Measurements from ENCODE around the gene LYPD8. TPM values are rescaled to one million over a fixed set of nuclear protein-coding genes. Genes with fewer than 3 reads are reported as not detected.

The LYPD8 gene
- total and polyA plus RNA-seq, 9 of the 15 experiments (the other 6 are each of a cell fraction or from before 2014, with no cell fraction given): 0.50 to 2.1 (median 1.3) TPM

- TF ChIP-seq PBX2 (CRISPR knock-in tag; IDR thresholded peaks at IDR 0.05; ENCODE audit: low read depth) (no peak), PBX2 (tag; conservative IDR thresholded peaks at IDR 0.05; ENCODE audit: low read depth) (no peak), STAT6 (CRISPR knock-in tag; IDR thresholded peaks at IDR 0.05) (no peak), ETS2 (tag; IDR thresholded peaks at IDR 0.05; ENCODE audit: borderline replicate concordance, poor library complexity, severe bottlenecking) (no peak), ATF2 (CRISPR knock-in tag; IDR thresholded peaks at IDR 0.05) (peak; percentile 26; the same call in 1 of the 2 replicates), ZNF586 (CRISPR knock-in tag; conservative IDR thresholded peaks at IDR 0.05) (no peak), STAG1 (CRISPR knock-in tag; IDR thresholded peaks at IDR 0.05; ENCODE audit: borderline replicate concordance) (no peak), HBP1 (CRISPR knock-in tag; IDR thresholded peaks at IDR 0.05) (no peak), AFF4 (CRISPR knock-in tag; IDR thresholded peaks at IDR 0.05) (no peak), TAL1 (IDR thresholded peaks at IDR 0.05) (no peak), ZNF224 (CRISPR knock-in tag; IDR thresholded peaks at IDR 0.05) (peak; percentile 86; the same call in 1 of the 2 replicates), DMBX1 (CRISPR knock-in tag; IDR thresholded peaks at IDR 0.05; ENCODE audit: borderline replicate concordance) (no peak), PCBP2 (IDR thresholded peaks at IDR 0.05; ENCODE audit: low read depth, low read length, poor library complexity, severe bottlenecking) (no peak)
Measured at GRCh38 chr1:248691567-248692155, 63.9 kb downstream of the LYPD8 start (continued).

All from K562 (cell line).